ENCODE measurements around the gene PRKAR2B.

Gene PRKAR2B

DNA sequence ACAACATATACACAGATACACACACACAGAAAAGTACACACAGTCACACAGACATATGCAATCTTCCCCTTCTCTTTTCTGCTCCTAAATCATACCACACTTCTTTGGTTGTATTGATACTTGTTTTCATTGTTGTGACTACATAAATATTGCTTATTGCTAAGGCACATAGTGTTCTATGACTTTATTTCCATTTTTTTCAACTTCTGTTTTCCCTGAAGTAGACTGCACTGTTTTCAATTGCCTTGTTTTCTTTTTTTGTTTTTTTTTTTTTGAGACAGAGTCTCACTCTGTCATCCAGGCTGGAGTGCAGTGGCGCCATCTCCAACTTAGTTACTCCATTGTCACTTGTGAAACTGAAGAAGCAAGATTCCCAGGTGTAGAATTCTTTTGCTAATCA lies 10.0 kb upstream of the PRKAR2B start:
- Histone ChIP-seq H3K4me3 (replicated peaks; ENCODE audit: low read depth, low read length) (no peak overlapping the region), H3K36me3 (ENCODE audit: control insufficient read depth, insufficient read depth, low read length) (no peaks in the 10 kb centered on the region), H3K27me3 (replicated peaks; ENCODE audit: control insufficient read depth, insufficient read depth, low read length) (no peaks in the 10 kb centered on the region)
- TF ChIP-seq, protein P1, sequence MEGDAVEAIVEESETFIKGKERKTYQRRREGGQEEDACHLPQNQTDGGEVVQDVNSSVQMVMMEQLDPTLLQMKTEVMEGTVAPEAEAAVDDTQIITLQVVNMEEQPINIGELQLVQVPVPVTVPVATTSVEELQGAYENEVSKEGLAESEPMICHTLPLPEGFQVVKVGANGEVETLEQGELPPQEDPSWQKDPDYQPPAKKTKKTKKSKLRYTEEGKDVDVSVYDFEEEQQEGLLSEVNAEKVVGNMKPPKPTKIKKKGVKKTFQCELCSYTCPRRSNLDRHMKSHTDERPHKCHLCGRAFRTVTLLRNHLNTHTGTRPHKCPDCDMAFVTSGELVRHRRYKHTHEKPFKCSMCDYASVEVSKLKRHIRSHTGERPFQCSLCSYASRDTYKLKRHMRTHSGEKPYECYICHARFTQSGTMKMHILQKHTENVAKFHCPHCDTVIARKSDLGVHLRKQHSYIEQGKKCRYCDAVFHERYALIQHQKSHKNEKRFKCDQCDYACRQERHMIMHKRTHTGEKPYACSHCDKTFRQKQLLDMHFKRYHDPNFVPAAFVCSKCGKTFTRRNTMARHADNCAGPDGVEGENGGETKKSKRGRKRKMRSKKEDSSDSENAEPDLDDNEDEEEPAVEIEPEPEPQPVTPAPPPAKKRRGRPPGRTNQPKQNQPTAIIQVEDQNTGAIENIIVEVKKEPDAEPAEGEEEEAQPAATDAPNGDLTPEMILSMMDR (IDR thresholded peaks at IDR 0.05; ENCODE audit: insufficient read depth, low read length, poor library complexity, severe bottlenecking) = no peak
- no peak for DNase-seq (ENCODE audit: extremely low read depth, insufficient read length)

DNA sequence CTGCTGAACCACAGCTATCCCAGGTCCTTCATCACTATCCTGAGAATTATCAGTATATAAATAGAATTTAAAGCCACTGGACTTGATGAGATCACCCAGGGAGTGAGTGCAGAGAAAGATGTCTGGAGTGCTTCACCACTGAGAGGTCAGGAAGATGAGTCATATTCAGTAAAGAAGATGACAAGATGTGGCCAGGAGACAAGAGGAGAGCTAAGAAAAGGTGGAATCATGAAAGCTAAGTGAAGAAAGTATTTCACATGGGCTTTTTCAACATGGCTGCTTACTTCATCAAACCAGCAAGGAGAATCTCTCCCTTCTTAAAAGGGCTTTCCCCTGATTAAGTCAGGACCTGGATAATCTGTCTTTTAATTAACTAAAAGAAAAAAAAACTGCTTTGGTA lies 9.1 kb upstream of the PRKAR2B start:
- Histone ChIP-seq H3K27me3 (replicated peaks; ENCODE audit: control insufficient read depth, insufficient read depth, low read length) (no peaks in the 10 kb centered on the region), H3K4me3 (replicated peaks; ENCODE audit: low read depth, low read length) (no peak overlapping the region), H3K36me3 (ENCODE audit: control insufficient read depth, insufficient read depth, low read length) (no peaks in the 10 kb centered on the region)
- TF ChIP-seq, protein P1 (IDR thresholded peaks at IDR 0.05; ENCODE audit: insufficient read depth, low read length, poor library complexity, severe bottlenecking) = no peak
- DNase-seq (ENCODE audit: extremely low read depth, insufficient read length) = no peak

DNA sequence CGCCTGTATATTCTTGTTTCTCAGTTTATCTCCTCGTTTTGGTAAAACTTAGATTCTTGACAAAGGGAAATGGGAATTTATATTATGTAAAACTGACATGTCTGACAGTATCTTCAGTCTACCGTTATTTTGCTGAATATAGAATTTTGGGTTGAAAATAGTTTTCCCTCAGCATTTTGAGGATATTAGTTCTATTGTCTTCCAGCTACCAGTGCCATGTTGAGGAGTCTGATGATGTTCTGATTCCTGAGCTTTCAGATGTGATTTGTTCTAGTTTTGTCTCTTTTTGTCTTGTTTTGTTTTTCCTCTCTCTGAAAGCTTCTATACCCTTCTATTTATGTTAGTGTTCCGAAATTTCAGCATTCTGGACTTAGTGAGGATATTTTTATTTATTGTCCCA lies 8.0 kb upstream of the PRKAR2B start:
- no peaks in the 10 kb centered on the region for H3K27me3 ChIP-seq (replicated peaks; ENCODE audit: control insufficient read depth, insufficient read depth, low read length)
- H3K36me3 ChIP-seq (ENCODE audit: control insufficient read depth, insufficient read depth, low read length) = no peaks in the 10 kb centered on the region
- TF ChIP-seq, protein P1 (IDR thresholded peaks at IDR 0.05; ENCODE audit: insufficient read depth, low read length, poor library complexity, severe bottlenecking) = no peak
- DNase-seq (ENCODE audit: extremely low read depth, insufficient read length) = no peak
- H3K4me3 ChIP-seq (replicated peaks; ENCODE audit: low read depth, low read length) = no peak overlapping the region

DNA sequence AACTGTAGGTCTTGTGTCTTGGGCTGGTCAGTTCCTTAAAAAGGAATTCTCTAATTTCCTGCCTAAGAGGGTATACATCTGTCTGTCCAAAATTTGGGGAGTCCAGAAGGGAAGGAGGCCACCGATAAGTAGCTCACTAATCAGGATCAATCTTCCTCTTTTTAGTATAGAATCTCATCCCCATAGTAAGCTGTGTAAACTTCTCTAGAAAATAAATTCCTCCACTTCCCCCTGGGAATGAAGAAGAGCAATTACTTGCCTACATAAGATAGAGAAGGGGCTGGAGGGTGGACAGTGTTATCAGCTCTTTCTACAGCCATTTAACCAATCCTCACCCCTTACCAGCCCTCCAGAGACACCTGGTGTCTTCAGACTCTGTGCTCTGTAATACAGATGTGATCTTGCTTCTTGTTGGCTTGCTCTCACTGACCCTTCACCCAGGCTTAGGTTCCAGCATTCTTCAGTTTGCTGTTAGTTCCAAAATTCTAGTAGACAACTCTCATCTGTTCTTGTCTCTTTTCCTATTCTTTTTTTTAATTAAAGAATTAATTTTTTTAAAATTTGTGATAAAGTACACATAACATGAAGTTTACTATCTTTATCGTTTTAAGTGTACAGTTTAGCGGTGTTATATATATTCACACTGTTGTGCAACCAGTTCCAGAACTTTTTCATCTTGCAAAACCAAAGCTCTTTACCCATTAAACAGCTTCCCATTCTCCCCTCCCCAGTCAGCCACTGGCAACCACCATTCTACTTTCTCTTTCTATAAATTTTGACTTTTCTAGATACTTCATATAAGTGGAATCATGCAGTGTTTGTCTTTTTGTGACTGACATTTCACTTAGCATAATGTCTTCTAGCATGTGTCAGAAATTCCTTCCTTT lies 6.5 kb upstream of the PRKAR2B start:
- no peak for DNase-seq (ENCODE audit: extremely low read depth, insufficient read length)
- TF ChIP-seq, protein P1 (IDR thresholded peaks at IDR 0.05; ENCODE audit: insufficient read depth, low read length, poor library complexity, severe bottlenecking) = no peak
- H3K27me3 ChIP-seq (replicated peaks; ENCODE audit: control insufficient read depth, insufficient read depth, low read length) = no peaks in the 10 kb centered on the region
- no peaks in the 10 kb centered on the region for H3K36me3 ChIP-seq (ENCODE audit: control insufficient read depth, insufficient read depth, low read length)
- H3K4me3 ChIP-seq (replicated peaks; ENCODE audit: low read depth, low read length) = no peak overlapping the region

DNA sequence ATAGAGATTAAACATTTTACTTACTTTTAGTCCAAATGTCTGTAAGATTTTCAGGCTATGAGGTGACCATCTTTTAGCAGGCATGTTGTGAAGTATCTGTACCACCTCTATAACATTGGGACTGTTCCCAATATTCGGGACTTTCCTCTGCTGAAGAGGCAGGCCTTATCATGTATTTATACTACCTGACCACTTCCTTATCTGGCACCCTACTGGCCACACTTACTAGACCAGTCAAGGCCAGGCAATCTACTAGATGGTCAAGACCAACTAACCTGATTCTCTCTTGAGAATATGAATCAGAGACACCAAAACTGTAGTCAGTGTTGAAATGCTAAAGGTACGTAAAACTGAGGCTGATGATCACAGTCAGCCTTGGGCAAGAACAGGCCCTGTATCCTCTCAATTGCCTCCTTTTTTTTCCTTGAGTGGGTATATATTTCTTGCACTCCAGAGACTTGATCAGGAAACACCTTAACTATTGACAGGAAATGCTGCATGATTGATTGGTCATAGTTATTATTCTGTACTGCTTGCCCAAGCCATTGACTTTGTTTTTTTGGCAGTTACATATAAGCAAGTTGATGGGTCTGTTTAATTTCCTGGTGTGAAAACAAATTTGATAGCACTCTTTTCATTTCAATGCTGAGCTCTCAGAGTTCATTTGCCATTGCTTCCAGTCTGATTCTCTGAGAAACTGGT lies 5.2 kb upstream of the PRKAR2B start:
- no peak for DNase-seq (ENCODE audit: extremely low read depth, insufficient read length)
- TF ChIP-seq, protein P1 (IDR thresholded peaks at IDR 0.05; ENCODE audit: insufficient read depth, low read length, poor library complexity, severe bottlenecking) = no peak
- no peaks in the 10 kb centered on the region for H3K36me3 ChIP-seq (ENCODE audit: control insufficient read depth, insufficient read depth, low read length)
- H3K4me3 ChIP-seq (replicated peaks; ENCODE audit: low read depth, low read length) = no peak overlapping the region
- no peaks in the 10 kb centered on the region for H3K27me3 ChIP-seq (replicated peaks; ENCODE audit: control insufficient read depth, insufficient read depth, low read length)
